Hematopoietic multipotent progenitor cell treated with erythropoietin and hydrocortisone succinate and interleukin-3 and kit ligand, for 6 days (in vitro differentiated cells): ENCODE measurements around the gene PRKCG.

Experiments used
- DNase-seq: peaks from one replicate; pipeline ENCODE4 v3.0.0-alpha.2; 2015

The PRKCG gene

DNA sequence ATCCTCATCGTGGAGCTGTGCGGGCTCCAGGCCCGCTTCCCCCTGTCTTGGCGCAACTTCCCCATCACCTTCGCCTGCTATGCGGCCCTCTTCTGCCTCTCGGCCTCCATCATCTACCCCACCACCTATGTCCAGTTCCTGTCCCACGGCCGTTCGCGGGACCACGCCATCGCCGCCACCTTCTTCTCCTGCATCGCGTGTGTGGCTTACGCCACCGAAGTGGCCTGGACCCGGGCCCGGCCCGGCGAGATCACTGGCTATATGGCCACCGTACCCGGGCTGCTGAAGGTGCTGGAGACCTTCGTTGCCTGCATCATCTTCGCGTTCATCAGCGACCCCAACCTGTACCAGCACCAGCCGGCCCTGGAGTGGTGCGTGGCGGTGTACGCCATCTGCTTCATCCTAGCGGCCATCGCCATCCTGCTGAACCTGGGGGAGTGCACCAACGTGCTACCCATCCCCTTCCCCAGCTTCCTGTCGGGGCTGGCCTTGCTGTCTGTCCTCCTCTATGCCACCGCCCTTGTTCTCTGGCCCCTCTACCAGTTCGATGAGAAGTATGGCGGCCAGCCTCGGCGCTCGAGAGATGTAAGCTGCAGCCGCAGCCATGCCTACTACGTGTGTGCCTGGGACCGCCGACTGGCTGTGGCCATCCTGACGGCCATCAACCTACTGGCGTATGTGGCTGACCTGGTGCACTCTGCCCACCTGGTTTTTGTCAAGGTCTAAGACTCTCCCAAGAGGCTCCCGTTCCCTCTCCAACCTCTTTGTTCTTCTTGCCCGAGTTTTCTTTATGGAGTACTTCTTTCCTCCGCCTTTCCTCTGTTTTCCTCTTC lies 8.0 kb upstream of the PRKCG start:
- DNase-seq = no peak

GRCh38 chr19:53874606-53874990 lies 7.4 kb upstream of the PRKCG start:
- DNase-seq = no peak

GRCh38 chr19:53875602-53876325 lies 6.2 kb upstream of the PRKCG start:
- no peak for DNase-seq

DNA sequence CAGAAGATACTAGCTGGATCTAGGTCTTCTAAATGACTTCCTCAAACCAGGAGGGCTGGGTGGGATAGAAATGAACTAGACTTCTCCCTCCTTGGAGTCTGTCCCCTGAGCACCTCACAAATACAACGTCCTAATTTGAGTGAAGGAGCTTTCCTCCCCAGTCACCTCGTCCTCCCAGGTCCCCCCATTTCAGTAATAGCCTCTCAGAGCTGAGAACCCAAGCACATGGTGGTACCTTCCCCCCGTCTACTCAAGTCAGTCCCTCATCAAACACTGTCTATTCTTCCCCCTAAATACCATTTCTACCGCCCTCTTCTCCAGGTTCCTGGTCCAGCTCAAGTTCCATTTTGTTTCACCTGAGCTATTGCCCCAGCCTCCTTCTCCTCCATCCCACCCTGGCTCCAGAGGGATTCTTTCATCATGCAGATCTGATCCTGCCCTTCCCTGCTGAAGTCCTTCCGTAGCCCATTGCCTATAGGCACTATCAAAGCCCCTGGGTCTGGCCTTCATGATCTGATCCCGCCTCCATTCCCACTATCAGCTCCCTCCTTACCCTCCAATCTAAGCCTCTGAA lies 5.3 kb upstream of the PRKCG start:
- no peak for DNase-seq

GRCh38 chr19:53877361-53877766 lies 4.6 kb upstream of the PRKCG start:
- no peak for DNase-seq

GRCh38 chr19:53878776-53879139 lies 3.2 kb upstream of the PRKCG start:
- no peak for DNase-seq

DNA sequence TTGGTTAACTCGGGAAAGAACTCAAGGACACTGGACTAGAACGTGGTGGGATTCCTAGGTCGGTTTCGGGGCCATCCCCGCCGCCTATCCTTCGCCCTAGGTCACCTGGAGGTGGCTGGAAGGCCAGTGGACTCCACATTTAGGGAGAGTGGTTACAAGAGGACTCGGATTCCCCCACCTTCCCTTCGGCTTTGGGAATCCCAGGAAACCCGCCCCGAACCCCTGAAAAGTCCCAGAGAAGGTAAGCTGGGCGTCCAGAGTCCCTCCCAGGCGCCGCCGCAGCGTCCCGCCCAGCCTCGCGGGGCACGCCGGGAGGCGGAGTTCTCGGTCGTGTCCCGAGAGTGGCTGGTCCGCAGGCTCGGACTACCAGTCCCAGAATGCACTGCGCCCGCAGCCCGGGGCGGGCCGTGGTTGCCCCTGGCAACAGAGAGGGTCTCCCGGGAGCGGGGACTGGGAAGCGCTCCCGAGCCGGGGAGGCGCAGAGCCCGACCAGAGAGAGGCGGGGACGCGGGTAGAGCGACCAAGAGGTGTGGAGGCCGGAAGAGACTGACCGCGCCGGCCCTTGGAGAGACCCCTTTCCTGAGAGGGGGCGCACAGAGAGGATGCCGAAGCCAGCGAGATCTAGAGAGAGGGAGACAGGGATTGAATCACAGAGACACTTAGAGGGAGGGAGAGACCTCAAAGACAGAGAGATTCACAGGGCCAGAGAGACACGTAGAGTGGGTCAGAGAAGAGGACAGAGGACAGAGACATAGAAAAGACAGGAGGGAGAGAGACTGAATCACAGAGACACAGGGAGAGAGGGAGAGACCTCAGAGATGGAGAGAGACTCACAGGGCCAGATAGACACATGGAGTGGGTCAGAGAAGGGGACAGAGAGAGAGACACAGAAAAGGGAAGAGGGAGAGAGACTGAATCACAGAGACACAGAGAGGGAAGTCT lies 2.6 kb upstream of the PRKCG start:
- peak; percentile 83 for DNase-seq

GRCh38 chr19:53880711-53881481 lies 1.1 kb upstream of the PRKCG start:
- DNase-seq = no peak

DNA sequence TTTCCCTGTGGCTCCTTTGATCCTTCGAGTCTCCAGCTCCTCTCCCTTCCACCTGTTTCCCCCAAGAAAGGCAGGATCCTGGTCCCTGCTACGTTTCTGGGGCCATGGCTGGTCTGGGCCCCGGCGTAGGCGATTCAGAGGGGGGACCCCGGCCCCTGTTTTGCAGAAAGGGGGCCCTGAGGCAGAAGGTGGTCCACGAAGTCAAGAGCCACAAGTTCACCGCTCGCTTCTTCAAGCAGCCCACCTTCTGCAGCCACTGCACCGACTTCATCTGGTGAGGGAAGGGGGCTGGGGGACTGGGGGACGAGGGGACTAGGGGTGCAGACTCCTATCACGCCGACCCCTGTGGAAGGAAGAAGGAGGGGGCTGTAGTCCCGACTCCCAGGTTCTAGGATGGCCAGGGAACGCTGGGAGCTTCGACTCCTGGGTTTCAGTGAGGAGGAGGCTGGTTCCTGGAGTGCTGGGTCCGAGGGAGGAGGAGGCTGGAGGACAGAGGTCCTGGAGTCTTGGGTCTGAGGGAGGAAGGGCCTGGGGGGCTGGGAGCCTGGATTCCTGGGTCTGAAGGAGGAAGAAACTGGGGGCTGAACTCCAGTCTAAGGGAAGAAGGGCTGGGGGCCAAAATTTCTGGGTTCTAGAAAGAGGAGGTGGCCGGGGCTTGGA lies 524 bp downstream of the PRKCG start:
- no peak for DNase-seq

GRCh38 chr19:53883231-53883661 lies 1.2 kb downstream of the PRKCG start:
- DNase-seq = no peak

- DNase-seq = no peak
Measured at GRCh38 chr19:53883741-53884140, 1.7 kb downstream of the PRKCG start.

DNA sequence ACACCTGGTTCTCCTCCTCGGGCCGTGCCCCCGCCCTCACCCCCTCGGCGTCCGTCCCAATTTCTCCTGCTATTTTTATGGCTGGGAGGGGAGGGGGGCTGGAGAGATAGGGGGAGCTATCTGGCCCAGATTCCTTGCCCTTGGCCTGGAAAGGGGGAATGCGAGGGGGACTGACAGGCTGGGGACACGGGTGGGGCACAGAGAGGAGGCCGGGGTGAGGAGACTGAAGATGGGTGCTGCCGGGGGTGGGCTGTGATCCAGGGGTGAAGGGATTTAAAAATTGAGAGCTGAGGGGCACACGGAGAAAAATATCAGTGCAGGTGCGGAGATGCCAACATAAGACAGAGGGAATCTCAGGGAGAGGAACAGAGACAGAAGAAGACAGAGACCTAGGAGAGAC lies 2.3 kb downstream of the PRKCG start:
- DNase-seq = no peak

DNA sequence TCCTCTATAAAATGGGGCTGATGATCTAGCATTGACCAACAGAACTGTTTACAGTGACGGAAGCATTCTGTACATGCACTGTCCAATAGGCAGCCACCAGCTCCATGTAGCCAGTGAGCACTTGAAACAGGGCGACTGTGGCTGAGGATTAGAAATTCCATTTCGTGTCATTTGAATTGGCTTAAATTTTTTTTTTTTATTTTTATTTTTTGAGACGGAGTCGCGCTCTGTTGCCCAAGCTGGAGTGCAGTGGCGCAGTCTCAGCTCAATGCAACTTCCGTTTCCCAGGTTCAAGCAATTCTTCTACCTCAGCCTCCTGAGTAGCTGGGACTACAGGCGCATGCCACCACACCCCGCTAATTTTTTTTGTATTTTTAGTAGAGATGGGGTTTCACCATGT lies 3.0 kb downstream of the PRKCG start:
- DNase-seq = no peak

- DNase-seq = no peak
Measured at GRCh38 chr19:53892301-53892980, 10.4 kb downstream of the PRKCG start.

GRCh38 chr19:53892981-53893325 lies 11.0 kb downstream of the PRKCG start:
- DNase-seq = peak; percentile 48

GRCh38 chr19:53894707-53895106 lies 12.7 kb downstream of the PRKCG start:
- DNase-seq = no peak

- DNase-seq = no peak
Measured at GRCh38 chr19:53896682-53897081, 14.7 kb downstream of the PRKCG start.

- DNase-seq = no peak
Measured at GRCh38 chr19:53897459-53897858, 15.5 kb downstream of the PRKCG start.

DNA sequence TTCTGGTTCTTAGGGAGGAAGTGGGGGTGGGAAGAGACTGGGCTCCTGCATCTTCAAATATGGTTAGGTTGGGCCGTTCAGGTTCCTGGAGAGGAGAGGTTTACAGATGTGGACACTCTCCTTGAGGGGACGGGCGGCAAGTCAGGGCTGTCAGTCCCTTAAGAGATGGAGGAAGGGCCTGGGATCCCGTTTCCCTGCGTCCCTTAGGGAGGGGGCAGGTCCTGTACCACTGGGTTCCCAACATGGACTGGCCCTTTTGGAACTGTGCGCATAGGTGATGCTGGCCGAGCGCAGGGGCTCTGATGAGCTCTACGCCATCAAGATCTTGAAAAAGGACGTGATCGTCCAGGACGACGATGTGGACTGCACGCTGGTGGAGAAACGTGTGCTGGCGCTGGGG lies 16.2 kb downstream of the PRKCG start:
- DNase-seq = no peak

- DNase-seq = peak; percentile 26
Measured at GRCh38 chr19:53898636-53899341, 16.8 kb downstream of the PRKCG start.
